ENCODE results near the gene ST3GAL6.

- TF ChIP-seq CTCF (IDR thresholded peaks at IDR 0.05; ENCODE audit: low read length) (no peak), EZH2phosphoT487 (IDR thresholded peaks at IDR 0.05; ENCODE audit: low read length) (no peak)
Observed at GRCh38 chr3:98750276-98750919, 12.7 kb upstream of the ST3GAL6 start.

All from MM.1S (cell line).